Naive thymus-derived CD4-positive, alpha-beta T cell (primary cell): ENCODE data around the gene LSM4. TPM values are rescaled to one million over a fixed set of nuclear protein-coding genes. Genes with fewer than 3 reads are reported as not detected.
A peak's percentile ranks its signal among the peaks of the same experiment; 100 is the strongest.

Experiments
- ATAC-seq: fragments of 150-1000 bp; cut with Tn5 transposase; 2 replicates; pipeline ENCODE4 v1.10.0; 2021; ENCODE audit warnings: mild to moderate bottlenecking, moderate library complexity
- CTCF ChIA-PET: fragments of 350-600 bp; sonication (Branson Sonifier 250); formaldehyde crosslinking; loops from one replicate; lab custom pipeline; 2021; ENCODE audit warnings: antibody characterized with exemption; lab: Charles Lee
- POLR2A ChIA-PET: fragments of 350-600 bp; sonication (Branson Sonifier 250); formaldehyde crosslinking; loops from one replicate; lab custom pipeline; 2021; ENCODE audit warnings: antibody characterized with exemption, inconsistent platforms; lab: Charles Lee
- DNase-seq, 9 donors: peaks; one replicate each; pipeline versions ENCODE4 v3.0.0 to v3.0.0-alpha.2; 2020 to 2022; ENCODE audit warnings: mixed read lengths in 1 of 9
- H3K27ac ChIP-seq: one replicate; pipeline ENCODE4 v1.7.0; 2013; ENCODE audit warnings: mild to moderate bottlenecking, low read depth, low read length, moderate library complexity
- H3K27me3 ChIP-seq, 2 donors: one replicate each; pipeline ENCODE4 v1.7.0; 2013; ENCODE audit warnings: low read length in 2 of 2, mild to moderate bottlenecking in 2 of 2, moderate library complexity in 2 of 2; ENCODE audit not compliant: control insufficient read depth in 2 of 2, insufficient read depth in 2 of 2
- H3K36me3 ChIP-seq, 3 experiments: 1 replicate in 2 of 3; 2 replicates in 1 of 3; pipeline ENCODE4 v1.7.0; 2013; ENCODE audit warnings: low read length in 3 of 3, mild to moderate bottlenecking in 3 of 3, moderate library complexity in 1 of 3; ENCODE audit not compliant: insufficient read depth in 3 of 3, control insufficient read depth in 2 of 3
- H3K4me1 ChIP-seq, 2 donors: one replicate each; pipeline ENCODE4 v1.7.0; 2013; ENCODE audit warnings: low read length in 2 of 2, mild to moderate bottlenecking in 2 of 2, moderate library complexity in 1 of 2; ENCODE audit not compliant: control insufficient read depth in 2 of 2, insufficient read depth in 2 of 2
- H3K4me3 ChIP-seq: 2 replicates; pipeline ENCODE4 v1.7.0; 2013; ENCODE audit warnings: mild to moderate bottlenecking, low read length
- H3K9me3 ChIP-seq, 3 experiments: 1 replicate in 2 of 3; 2 replicates in 1 of 3; pipeline ENCODE4 v1.7.0; 2013; ENCODE audit warnings: low read length in 3 of 3; ENCODE audit not compliant: control insufficient read depth in 2 of 3
- H3K27ac Mint-ChIP-seq, 9 donors: one replicate each; pipeline ENCODE4 v1.8.0; 2020 to 2022; ENCODE audit warnings: mixed read lengths in 9 of 9, mild to moderate bottlenecking in 8 of 9, moderate library complexity in 5 of 9, inconsistent platforms in 2 of 9
- H3K27me3 Mint-ChIP-seq, 5 donors: one replicate each; pipeline ENCODE4 v1.8.0; 2021 to 2022; ENCODE audit warnings: mixed read lengths in 5 of 5, mild to moderate bottlenecking in 1 of 5
- H3K36me3 Mint-ChIP-seq, 5 donors: one replicate each; pipeline ENCODE4 v1.8.0; 2020 to 2022; ENCODE audit warnings: mixed read lengths in 5 of 5, mild to moderate bottlenecking in 3 of 5, inconsistent platforms in 1 of 5
- H3K4me1 Mint-ChIP-seq, 7 donors: one replicate each; pipeline ENCODE4 v1.8.0; 2020 to 2022; ENCODE audit warnings: mixed read lengths in 7 of 7, mild to moderate bottlenecking in 3 of 7, inconsistent platforms in 1 of 7
- H3K4me3 Mint-ChIP-seq, 10 donors: one replicate each; pipeline ENCODE4 v1.8.0; 2020 to 2022; ENCODE audit warnings: mild to moderate bottlenecking in 10 of 10, mixed read lengths in 10 of 10, moderate library complexity in 6 of 10, inconsistent platforms in 2 of 10
- H3K9me3 Mint-ChIP-seq, 11 donors: one replicate each; pipeline ENCODE4 v1.8.0; 2020 to 2022; ENCODE audit warnings: mixed read lengths in 11 of 11, mild to moderate bottlenecking in 4 of 11, inconsistent platforms in 1 of 11, moderate library complexity in 1 of 11
- intact Hi-C, 2 donors: fragments of 100-400 bp; cut with micrococcal nuclease; formaldehyde crosslinking; loops; one replicate each; pipeline ENCODE4 v1.15.1; 2023
- polyA plus RNA-seq, 2 donors: library from polyadenylated mRNA; unstranded; fragments of 300-500 nt; fragmentation: Illumina TruSeq; gene quantifications; one replicate each; pipeline ENCODE4 v1.2.3, GENCODE V29; 2021
- total RNA-seq, 6 experiments: library from RNA in 5 of 6; stranded (reverse) in 5 of 6; gene quantifications; 1 replicate in 5 of 6; 2 replicates in 1 of 6; pipeline ENCODE4 v1.2.3 and lab custom pipeline; 2021 to 2026

Gene LSM4
- total and polyA plus RNA-seq, 7 experiments from 2014 or later = 45.3 to 163 (median 67.5) TPM

GRCh38 chr19:18304208-18304457 lies 18.7 kb downstream of the LSM4 start:
- intact Hi-C loops = loop anchor here (1.0 to 2.0 kb wide), 5 partner anchors 10 to 23 kb away; partner anchors contain the start of genes JUND (in 2 of the 2) and LSM4 (in 2 of the 2)
- H3K9me3 ChIP-seq = no peaks in the 10 kb centered on the region
- Mint-ChIP-seq H3K4me3 (peak overlapping the region; percentile 90 to 98 (median 94)), H3K27me3 (no peaks in the 10 kb centered on the region), H3K36me3 (peaks cover 0 to 24% (median 0%) of the 10 kb centered on the region in 5 donors), H3K4me1 (peaks cover 12 to 48% (median 43%) of the 10 kb centered on the region in 7 donors), H3K9me3 (no peaks in the 10 kb centered on the region), H3K27ac (peak overlapping the region; percentile 95 to 100 (median 98))
- H3K4me3 ChIP-seq = peak overlapping the region; percentile 75
- ATAC-seq = no peak
- H3K27ac ChIP-seq = peak overlapping the region; percentile 97
- no peaks in the 10 kb centered on the region for H3K27me3 ChIP-seq
- ChIA-PET CTCF (interaction anchor here (1.3 to 4.9 kb wide), 3 partner anchors 14 to 24 kb away, joined by 5 to 73 read pairs (median 6); partner anchors contain the start of genes JUND and LSM4), POLR2A (interaction anchor here (0.5 to 6.7 kb wide), 8 partner anchors 12 to 200 kb away, joined by 3 to 351 read pairs (median 72); partner anchors contain the start of genes JUND and LSM4)
- DNase-seq = peak in 2 of 9 donors; percentile 35 to 53
- H3K4me1 ChIP-seq = peaks cover 31 to 37% of the 10 kb centered on the region in 2 donors
- H3K36me3 ChIP-seq = peaks cover 0 to 3% (median 0%) of the 10 kb centered on the region in 3 experiments

- ATAC-seq (no peak), DNase-seq (no peak)
- H3K9me3 ChIP-seq = no peaks in the 10 kb centered on the region
- no peaks in the 10 kb centered on the region for H3K27me3 ChIP-seq
- H3K4me3 ChIP-seq = no peak overlapping the region
- H3K36me3 ChIP-seq = no peaks in the 10 kb centered on the region
- ChIA-PET CTCF (interaction anchor here (0.7 to 4.9 kb wide), 3 partner anchors 9 to 22 kb away, joined by 3 to 73 read pairs (median 3); partner anchors contain the start of gene JUND), POLR2A (interaction anchor here (1.1 to 6.7 kb wide), 6 partner anchors 9 to 22 kb away, joined by 4 to 351 read pairs (median 100); partner anchors contain the start of genes JUND and LSM4)
- intact Hi-C loops = no loop called here
- peak overlapping the region; percentile 64 for H3K27ac ChIP-seq
- H3K27me3 Mint-ChIP-seq = no peaks in the 10 kb centered on the region
- H3K4me1 ChIP-seq = peaks cover 22 to 31% of the 10 kb centered on the region in 2 donors
- H3K9me3 Mint-ChIP-seq = peaks cover 0 to 3% (median 0%) of the 10 kb centered on the region in 11 donors
- peaks cover 10 to 42% (median 33%) of the 10 kb centered on the region in 7 donors for H3K4me1 Mint-ChIP-seq
- H3K36me3 Mint-ChIP-seq = peaks cover 0 to 23% (median 0%) of the 10 kb centered on the region in 5 donors
- peak overlapping the region; percentile 54 to 89 (median 73) for H3K27ac Mint-ChIP-seq
- H3K4me3 Mint-ChIP-seq = peak overlapping the region in 6 of 10 donors; percentile 27 to 59 (median 34)
Observed at GRCh38 chr19:18301718-18302111, 21.2 kb downstream of the LSM4 start.

GRCh38 chr19:18300930-18301717 lies 21.8 kb downstream of the LSM4 start:
- peaks cover 16 to 26% of the 10 kb centered on the region in 2 donors for H3K4me1 ChIP-seq
- H3K27ac ChIP-seq = peak overlapping the region; percentile 64
- ChIA-PET POLR2A (interaction anchor here (0.6 to 6.7 kb wide), 7 partner anchors 9 to 869 kb away, joined by 3 to 351 read pairs (median 96); partner anchors contain the start of genes JUND and LSM4), CTCF (interaction anchor here (0.6 to 4.9 kb wide), 3 partner anchors 8 to 1298 kb away, joined by 3 to 73 read pairs (median 3); partner anchors contain the start of gene JUND)
- H3K27me3 ChIP-seq = no peaks in the 10 kb centered on the region
- Mint-ChIP-seq H3K4me1 (peaks cover 7 to 41% (median 30%) of the 10 kb centered on the region in 7 donors), H3K9me3 (peaks cover 0 to 6% (median 0%) of the 10 kb centered on the region in 11 donors), H3K4me3 (peak overlapping the region in 3 of 10 donors; percentile 20 to 59 (median 27)), H3K27me3 (no peaks in the 10 kb centered on the region), H3K36me3 (peaks cover 0 to 27% (median 0%) of the 10 kb centered on the region in 5 donors), H3K27ac (peak overlapping the region in 7 of 9 donors; percentile 29 to 89 (median 84))
- H3K4me3 ChIP-seq = no peak overlapping the region
- no peaks in the 10 kb centered on the region for H3K36me3 ChIP-seq
- intact Hi-C loops = no loop called here
- no peaks in the 10 kb centered on the region for H3K9me3 ChIP-seq
- no peak for ATAC-seq
- no peak for DNase-seq

GRCh38 chr19:18299654-18300053 lies 23.2 kb downstream of the LSM4 start:
- peaks cover 0 to 19% (median 0%) of the 10 kb centered on the region in 11 donors for H3K9me3 Mint-ChIP-seq
- H3K27me3 Mint-ChIP-seq = no peaks in the 10 kb centered on the region
- H3K9me3 ChIP-seq = no peaks in the 10 kb centered on the region
- peak overlapping the region in 4 of 9 donors; percentile 31 to 86 (median 56) for H3K27ac Mint-ChIP-seq
- H3K4me1 ChIP-seq = peaks cover 10 to 23% of the 10 kb centered on the region in 2 donors
- ATAC-seq = no peak
- no peaks in the 10 kb centered on the region for H3K36me3 ChIP-seq
- no peak overlapping the region for H3K4me3 ChIP-seq
- no peak overlapping the region for H3K27ac ChIP-seq
- no peak overlapping the region for H3K4me3 Mint-ChIP-seq
- DNase-seq = no peak
- POLR2A ChIA-PET = interaction anchor here (0.6 to 6.7 kb wide), 3 partner anchors 8 to 299 kb away, joined by 5 to 128 read pairs (median 46); partner anchors contain the start of gene JUND
- intact Hi-C loops = no loop called here
- no peaks in the 10 kb centered on the region for H3K27me3 ChIP-seq
- H3K4me1 Mint-ChIP-seq = peaks cover 9 to 40% (median 22%) of the 10 kb centered on the region in 7 donors
- CTCF ChIA-PET = no interaction called here
- peaks cover 0 to 37% (median 0%) of the 10 kb centered on the region in 5 donors for H3K36me3 Mint-ChIP-seq

GRCh38 chr19:18298601-18299000 lies 24.3 kb downstream of the LSM4 start:
- peak overlapping the region in 1 of 10 donors; percentile 33 for H3K4me3 Mint-ChIP-seq
- Histone ChIP-seq H3K36me3 (no peaks in the 10 kb centered on the region), H3K4me3 (no peak overlapping the region), H3K27ac (no peak overlapping the region), H3K9me3 (no peaks in the 10 kb centered on the region), H3K27me3 (no peaks in the 10 kb centered on the region), H3K4me1 (peaks cover 16 to 26% of the 10 kb centered on the region in 2 donors)
- peaks cover 14 to 45% (median 24%) of the 10 kb centered on the region in 7 donors for H3K4me1 Mint-ChIP-seq
- H3K36me3 Mint-ChIP-seq = peaks cover 0 to 29% (median 0%) of the 10 kb centered on the region in 5 donors
- DNase-seq (no peak), ATAC-seq (no peak)
- CTCF ChIA-PET = interaction anchor here (1.3 kb wide), 1 partner anchor 19 kb away, joined by 4 read pairs; no protein-coding TSS in a partner anchor
- H3K9me3 Mint-ChIP-seq = peaks cover 0 to 19% (median 0%) of the 10 kb centered on the region in 11 donors
- intact Hi-C loops = no loop called here
- POLR2A ChIA-PET = interaction anchor here (0.8 to 4.6 kb wide), 2 partner anchors 19 to 22 kb away, joined by 3 to 46 read pairs; partner anchors contain the start of gene JUND
- H3K27me3 Mint-ChIP-seq = no peaks in the 10 kb centered on the region
- H3K27ac Mint-ChIP-seq = peak overlapping the region in 4 of 9 donors; percentile 31 to 86 (median 68)

GRCh38 chr19:18297308-18297707 lies 25.6 kb downstream of the LSM4 start:
- Histone ChIP-seq H3K9me3 (no peaks in the 10 kb centered on the region), H3K27me3 (no peaks in the 10 kb centered on the region), H3K4me3 (no peak overlapping the region), H3K4me1 (peaks cover 20 to 26% of the 10 kb centered on the region in 2 donors), H3K27ac (no peak overlapping the region), H3K36me3 (no peaks in the 10 kb centered on the region)
- H3K4me1 Mint-ChIP-seq = peaks cover 19 to 47% (median 27%) of the 10 kb centered on the region in 7 donors
- CTCF ChIA-PET = interaction anchor here (1.3 kb wide), 1 partner anchor 18 kb away, joined by 4 read pairs; no protein-coding TSS in a partner anchor
- no peak overlapping the region for H3K4me3 Mint-ChIP-seq
- no peak for DNase-seq
- no peak for ATAC-seq
- peaks cover 0 to 27% (median 0%) of the 10 kb centered on the region in 5 donors for H3K36me3 Mint-ChIP-seq
- H3K27me3 Mint-ChIP-seq = no peaks in the 10 kb centered on the region
- H3K9me3 Mint-ChIP-seq = peaks cover 0 to 19% (median 0%) of the 10 kb centered on the region in 11 donors
- POLR2A ChIA-PET = interaction anchor here (0.8 to 4.6 kb wide), 6 partner anchors 9 to 24 kb away, joined by 3 to 46 read pairs (median 3); partner anchors contain the start of gene JUND
- H3K27ac Mint-ChIP-seq = peak overlapping the region in 8 of 9 donors; percentile 4 to 74 (median 46)
- intact Hi-C loops = no loop called here
